Kidney epithelial cell (primary cell): ENCODE measurements around the gene NID2. TPM values are rescaled to one million over a fixed set of nuclear protein-coding genes. Genes with fewer than 3 reads are reported as not detected.
A peak's percentile ranks its signal among the peaks of the same experiment; 100 is the strongest.

Experiments used
- DNase-seq: peaks from one replicate; pipeline ENCODE4 v3.0.0-alpha.2; 2010; ENCODE audit warnings: low read depth
- H3K27me3 ChIP-seq: 2 replicates; pipeline ENCODE4 v1.6.0; 2011; ENCODE audit warnings: low read length; ENCODE audit not compliant: control insufficient read depth, insufficient read depth
- H3K36me3 ChIP-seq: 2 replicates; pipeline ENCODE4 v1.5.1; 2011; ENCODE audit warnings: low read length; ENCODE audit not compliant: control insufficient read depth, insufficient read depth
- H3K4me3 ChIP-seq: 2 replicates; pipeline ENCODE4 v1.5.1; 2011; ENCODE audit warnings: low read depth, mild to moderate bottlenecking, control low read depth, low read length
- total RNA-seq: library from RNA; depleted of rRNA; stranded (reverse); fragments of >200 nt; gene quantifications from 2 replicates; pipeline ENCODE4 v1.2.3, GENCODE V29; 2015
- TF ChIP-seq, protein P1 (sequence below): IDR thresholded peaks from 2 replicates; pipeline ENCODE4 v1.5.1; 2011; ENCODE audit warnings: mild to moderate bottlenecking, moderate library complexity, low read length, control low read depth, inconsistent platforms; ENCODE audit not compliant: insufficient read depth, poor library complexity, severe bottlenecking

Gene NID2
- total RNA-seq, 1 donor from 2014 or later, result 5.4 TPM

DNA sequence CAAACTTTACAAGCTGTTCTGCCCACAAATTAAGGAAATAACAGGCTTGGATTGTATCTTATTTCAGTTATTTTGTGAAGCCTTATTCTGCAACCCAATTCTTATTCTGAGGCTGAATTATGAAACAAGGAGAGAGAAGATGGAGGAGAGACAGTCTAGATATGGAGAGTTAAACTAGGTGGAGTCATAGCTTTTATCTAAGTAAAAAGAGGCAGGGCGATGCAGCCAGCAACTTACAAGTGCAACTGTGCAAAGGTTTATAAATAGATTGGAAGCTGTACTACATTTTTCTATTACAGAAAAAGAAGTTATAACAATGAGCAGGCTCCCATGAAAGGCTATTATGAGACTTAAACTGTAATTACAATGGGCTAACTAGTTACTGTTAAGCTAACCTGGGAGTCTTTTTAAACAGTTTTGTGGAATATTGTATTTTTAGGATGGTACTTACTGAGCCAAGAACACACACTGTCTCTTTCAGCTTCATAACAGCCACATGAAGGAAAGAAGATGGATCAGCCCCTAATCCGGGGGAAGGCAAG, 22.4 kb downstream of the NID2 start:
- Histone ChIP-seq H3K4me3 (no peak overlapping the region), H3K27me3 (no peaks in the 10 kb centered on the region), H3K36me3 (no peaks in the 10 kb centered on the region)
- TF ChIP-seq, protein P1, sequence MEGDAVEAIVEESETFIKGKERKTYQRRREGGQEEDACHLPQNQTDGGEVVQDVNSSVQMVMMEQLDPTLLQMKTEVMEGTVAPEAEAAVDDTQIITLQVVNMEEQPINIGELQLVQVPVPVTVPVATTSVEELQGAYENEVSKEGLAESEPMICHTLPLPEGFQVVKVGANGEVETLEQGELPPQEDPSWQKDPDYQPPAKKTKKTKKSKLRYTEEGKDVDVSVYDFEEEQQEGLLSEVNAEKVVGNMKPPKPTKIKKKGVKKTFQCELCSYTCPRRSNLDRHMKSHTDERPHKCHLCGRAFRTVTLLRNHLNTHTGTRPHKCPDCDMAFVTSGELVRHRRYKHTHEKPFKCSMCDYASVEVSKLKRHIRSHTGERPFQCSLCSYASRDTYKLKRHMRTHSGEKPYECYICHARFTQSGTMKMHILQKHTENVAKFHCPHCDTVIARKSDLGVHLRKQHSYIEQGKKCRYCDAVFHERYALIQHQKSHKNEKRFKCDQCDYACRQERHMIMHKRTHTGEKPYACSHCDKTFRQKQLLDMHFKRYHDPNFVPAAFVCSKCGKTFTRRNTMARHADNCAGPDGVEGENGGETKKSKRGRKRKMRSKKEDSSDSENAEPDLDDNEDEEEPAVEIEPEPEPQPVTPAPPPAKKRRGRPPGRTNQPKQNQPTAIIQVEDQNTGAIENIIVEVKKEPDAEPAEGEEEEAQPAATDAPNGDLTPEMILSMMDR, result no peak
- DNase-seq, result no peak

DNA sequence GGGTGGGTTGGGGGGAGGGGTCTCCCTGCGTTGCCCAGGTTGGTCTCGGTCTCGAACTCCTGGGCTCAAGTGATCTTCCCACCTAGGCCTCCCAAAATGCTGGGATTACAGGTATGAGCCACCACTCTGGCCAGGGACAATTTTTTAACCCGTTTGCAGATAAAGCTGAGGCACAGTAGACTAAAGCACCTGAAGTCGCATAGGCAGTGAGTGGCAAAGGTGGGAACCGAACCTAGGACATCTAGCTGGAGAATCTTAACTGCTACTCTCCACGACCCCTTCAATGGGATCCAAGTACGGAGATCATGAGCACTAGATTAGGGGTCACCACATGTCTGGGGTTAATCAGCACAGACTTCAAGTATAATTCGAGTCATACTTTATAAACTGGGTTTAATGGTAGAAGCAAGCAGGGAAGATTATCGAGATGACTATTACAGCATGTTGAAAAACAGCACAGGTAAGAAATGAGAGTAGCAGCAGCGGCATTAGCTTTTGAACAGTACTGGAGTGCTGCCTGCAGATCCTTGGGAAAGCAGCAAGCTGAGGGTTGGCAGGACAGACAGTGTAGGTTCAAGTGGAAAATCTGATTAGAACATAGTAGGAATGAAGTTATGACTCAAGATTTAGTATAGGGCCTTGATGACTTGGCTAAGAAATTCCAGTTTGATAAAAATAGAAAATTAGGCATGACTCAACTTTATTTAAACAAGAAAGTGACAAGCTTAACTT, 23.9 kb downstream of the NID2 start:
- Histone ChIP-seq H3K27me3 (no peaks in the 10 kb centered on the region), H3K36me3 (no peaks in the 10 kb centered on the region), H3K4me3 (no peak overlapping the region)
- TF ChIP-seq, protein P1, result no peak
- DNase-seq, result no peak

DNA sequence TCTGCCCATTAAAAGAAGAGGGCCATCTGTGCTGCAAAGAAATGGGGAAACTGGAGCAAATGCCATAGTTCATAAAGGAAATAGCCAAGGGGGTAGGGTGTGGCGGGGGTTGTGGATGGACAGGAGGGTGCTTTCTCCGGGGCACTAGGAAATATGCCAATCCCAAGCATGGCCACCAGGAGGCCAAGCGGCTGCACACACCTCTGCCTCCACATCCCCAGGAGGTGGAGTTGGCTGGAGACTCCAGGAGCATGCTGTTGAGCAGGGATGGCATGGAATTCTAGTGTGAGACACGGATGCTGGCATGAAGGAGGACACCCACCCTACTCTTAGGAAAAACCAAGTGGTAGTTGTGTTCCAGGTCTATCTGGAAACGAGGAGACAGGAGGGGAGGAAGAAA, 25.2 kb downstream of the NID2 start:
- Histone ChIP-seq H3K4me3 (no peak overlapping the region), H3K36me3 (no peaks in the 10 kb centered on the region), H3K27me3 (no peaks in the 10 kb centered on the region)
- DNase-seq, result no peak
- TF ChIP-seq, protein P1, result peak; percentile 76

DNA sequence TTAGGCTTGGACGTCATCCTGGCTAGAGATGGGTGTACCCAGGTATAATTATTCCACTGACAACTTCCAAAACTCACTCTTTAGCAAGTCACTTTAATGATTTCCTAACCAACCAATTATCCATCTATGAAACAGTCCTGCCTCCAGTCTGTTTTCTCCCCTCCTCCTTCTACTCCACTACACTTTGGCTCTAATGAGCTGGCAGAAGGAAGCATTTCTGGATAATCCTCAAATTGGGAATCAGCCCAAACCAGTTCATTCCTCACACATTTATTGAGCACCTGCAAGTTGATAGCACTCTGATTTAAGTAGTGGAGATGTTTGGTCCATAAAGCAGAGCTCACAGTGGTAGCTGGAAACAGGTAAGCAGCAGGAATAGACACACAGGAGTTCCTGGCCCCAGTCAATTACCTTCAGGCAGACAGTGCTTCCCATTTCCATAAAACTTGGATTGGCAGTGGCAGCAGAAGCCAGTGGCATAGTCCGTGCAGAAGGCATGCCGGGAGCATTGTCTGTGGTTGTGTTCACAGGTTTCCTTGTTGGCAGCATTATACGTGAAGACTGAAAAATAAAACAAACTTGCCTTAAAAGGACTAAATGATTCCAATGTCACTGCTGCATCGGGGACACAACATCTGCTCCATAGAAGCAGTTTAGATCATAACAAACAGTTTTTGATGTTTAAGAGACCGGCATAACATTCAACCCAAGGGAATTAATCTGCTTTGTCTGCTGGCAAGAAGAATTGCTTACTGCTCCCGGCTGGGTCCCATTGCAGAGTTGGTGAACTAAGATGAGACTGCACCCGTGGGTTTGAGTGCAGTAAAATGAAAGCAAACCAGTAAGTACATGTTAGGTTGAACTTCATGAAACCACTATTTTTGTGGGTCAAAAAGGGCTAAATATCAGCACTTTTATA, 26.2 kb downstream of the NID2 start:
- no peak for DNase-seq
- TF ChIP-seq, protein P1, result no peak
- no peaks in the 10 kb centered on the region for H3K36me3 ChIP-seq
- H3K27me3 ChIP-seq, result no peaks in the 10 kb centered on the region
- no peak overlapping the region for H3K4me3 ChIP-seq

DNA sequence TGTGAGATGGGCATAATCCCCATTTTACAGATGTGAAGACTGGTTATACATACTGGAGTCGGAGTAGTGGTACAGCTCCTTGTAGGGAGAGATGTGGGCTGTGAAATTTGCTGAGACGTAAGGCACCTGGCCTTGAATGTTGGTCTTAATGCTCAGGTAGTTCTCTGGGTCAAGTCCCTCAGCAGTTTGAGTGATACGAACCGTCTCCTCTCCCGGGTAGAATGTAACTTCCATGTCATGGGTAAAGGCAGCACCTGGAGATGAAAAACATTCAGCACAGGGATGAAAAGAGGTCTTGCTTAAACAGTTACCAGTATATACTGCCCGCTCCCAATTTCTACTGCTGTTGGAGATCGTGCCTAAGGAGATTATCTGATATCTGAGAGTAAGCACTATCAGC, 28.3 kb downstream of the NID2 start:
- Histone ChIP-seq H3K36me3 (no peaks in the 10 kb centered on the region), H3K27me3 (no peaks in the 10 kb centered on the region), H3K4me3 (no peak overlapping the region)
- TF ChIP-seq, protein P1, result no peak
- no peak for DNase-seq
